GM12864 (cell line): ENCODE measurements around the gene FARP1.

Experiments
- DNase-seq: peaks from one replicate; pipeline ENCODE4 v3.0.0-alpha.2; 2011; ENCODE audit warnings: low read depth
- H3K4me3 ChIP-seq: 2 replicates; pipeline ENCODE4 v1.5.1; 2011; ENCODE audit warnings: mild to moderate bottlenecking, low read depth, low read length, control low read depth
- TF ChIP-seq, protein P1 (sequence below): IDR thresholded peaks from 2 replicates; pipeline ENCODE4 v1.5.1; 2011; ENCODE audit warnings: low read depth, mild to moderate bottlenecking, moderate library complexity, low read length, control low read depth, inconsistent platforms; ENCODE audit errors: missing control alignments

FARP1 gene

GRCh38 chr13:98315902-98316301 is 173.0 kb downstream of the FARP1 start:
- TF ChIP-seq, protein P1, sequence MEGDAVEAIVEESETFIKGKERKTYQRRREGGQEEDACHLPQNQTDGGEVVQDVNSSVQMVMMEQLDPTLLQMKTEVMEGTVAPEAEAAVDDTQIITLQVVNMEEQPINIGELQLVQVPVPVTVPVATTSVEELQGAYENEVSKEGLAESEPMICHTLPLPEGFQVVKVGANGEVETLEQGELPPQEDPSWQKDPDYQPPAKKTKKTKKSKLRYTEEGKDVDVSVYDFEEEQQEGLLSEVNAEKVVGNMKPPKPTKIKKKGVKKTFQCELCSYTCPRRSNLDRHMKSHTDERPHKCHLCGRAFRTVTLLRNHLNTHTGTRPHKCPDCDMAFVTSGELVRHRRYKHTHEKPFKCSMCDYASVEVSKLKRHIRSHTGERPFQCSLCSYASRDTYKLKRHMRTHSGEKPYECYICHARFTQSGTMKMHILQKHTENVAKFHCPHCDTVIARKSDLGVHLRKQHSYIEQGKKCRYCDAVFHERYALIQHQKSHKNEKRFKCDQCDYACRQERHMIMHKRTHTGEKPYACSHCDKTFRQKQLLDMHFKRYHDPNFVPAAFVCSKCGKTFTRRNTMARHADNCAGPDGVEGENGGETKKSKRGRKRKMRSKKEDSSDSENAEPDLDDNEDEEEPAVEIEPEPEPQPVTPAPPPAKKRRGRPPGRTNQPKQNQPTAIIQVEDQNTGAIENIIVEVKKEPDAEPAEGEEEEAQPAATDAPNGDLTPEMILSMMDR, result no peak
- no peak overlapping the region for H3K4me3 ChIP-seq
- DNase-seq, result no peak

DNA sequence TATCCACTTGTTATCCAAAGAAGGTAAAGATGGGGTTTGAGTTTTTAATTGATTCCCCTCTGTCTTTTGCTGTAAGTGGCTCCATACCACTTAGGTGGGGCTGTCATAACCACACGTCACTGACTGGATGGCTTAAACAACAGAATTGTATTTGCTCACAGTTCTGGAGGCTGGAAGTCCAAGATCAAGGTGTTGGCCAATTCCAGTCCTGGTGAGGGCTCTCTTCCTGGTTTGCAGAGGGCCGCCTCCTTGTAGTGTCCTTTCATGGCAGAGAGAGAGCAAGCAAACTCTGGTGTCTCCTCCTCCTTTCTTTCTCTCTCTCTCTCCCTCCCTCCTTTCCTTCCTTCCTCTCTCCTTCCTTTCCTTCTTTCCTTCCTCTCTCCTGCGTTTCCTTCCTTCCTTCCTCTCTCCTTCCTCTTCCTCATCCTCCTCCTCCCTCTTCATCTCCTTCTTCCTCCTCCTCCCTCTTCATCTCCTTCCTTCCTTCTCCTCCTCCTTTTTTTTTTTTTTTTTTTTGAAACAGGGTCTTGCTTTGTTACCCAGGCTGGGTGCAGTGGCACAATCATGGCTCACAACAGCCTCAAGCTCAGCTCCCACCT is 174.8 kb downstream of the FARP1 start:
- no peak for DNase-seq
- TF ChIP-seq, protein P1, result no peak
- no peak overlapping the region for H3K4me3 ChIP-seq

DNA sequence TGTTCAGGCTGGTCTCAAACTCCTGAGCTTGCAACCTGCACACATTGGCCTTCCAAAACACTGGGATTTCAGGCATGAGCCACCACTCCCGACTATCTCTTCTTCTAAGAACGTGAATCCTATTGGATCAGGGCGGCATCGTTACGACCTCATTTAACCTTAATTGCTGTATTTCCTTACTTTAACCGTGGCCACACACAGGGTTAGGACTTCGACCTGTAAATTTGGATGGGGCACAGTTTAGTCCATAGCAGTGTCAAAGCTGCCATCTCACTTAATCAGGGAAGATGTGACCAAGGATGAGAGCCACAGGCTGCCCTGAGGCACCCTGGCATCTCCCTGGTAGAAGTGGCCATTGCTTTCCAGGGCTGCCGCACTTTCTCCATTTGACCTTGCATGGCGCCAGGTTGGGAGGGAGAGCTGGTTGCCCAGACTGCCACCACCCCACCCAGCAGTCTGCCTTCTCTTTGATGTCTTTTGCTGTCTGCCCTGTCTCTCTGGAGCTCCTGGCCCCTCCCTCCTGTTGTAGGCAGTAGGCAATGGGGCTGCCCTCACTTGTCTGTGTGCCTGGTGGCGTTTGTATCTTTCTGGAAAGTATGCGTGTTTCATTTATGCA is 175.5 kb downstream of the FARP1 start:
- DNase-seq, result no peak
- TF ChIP-seq, protein P1, result no peak
- H3K4me3 ChIP-seq, result no peak overlapping the region

GRCh38 chr13:98320561-98321105 is 177.7 kb downstream of the FARP1 start:
- no peak overlapping the region for H3K4me3 ChIP-seq
- no peak for DNase-seq
- TF ChIP-seq, protein P1, result no peak

DNA sequence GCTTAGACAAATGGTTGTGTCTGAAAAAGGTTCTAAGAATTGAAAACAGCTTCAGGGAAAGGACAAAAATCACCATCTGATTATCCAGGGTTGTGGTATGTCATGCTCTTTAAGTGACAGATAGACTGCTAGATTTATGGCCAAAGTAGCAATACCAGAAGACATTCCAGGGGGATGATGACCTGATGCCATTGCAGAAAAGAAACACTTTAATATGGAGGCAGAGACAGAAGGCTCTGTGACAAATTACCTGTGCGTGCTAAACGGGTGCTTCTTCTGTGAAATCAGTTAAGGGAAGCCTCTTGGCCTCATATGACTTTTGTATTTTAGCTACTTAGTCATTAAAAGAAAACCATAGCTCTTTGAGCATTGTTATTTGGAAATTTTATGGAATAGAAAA is 178.5 kb downstream of the FARP1 start:
- no peak for DNase-seq
- H3K4me3 ChIP-seq, result no peak overlapping the region
- TF ChIP-seq, protein P1, result no peak

GRCh38 chr13:98322091-98322718 is 179.3 kb downstream of the FARP1 start:
- DNase-seq, result no peak
- no peak overlapping the region for H3K4me3 ChIP-seq
- TF ChIP-seq, protein P1, result no peak
